CD14-positive monocyte (primary cell): Measurements from ENCODE around the gene CUX1. TPM values are rescaled to one million over a fixed set of nuclear protein-coding genes. Genes with fewer than 3 reads are reported as not detected.

Source experiments
- DNase-seq, 3 donors: peaks; one replicate each; pipeline ENCODE4 v3.0.0-alpha.2; 2011 to 2022
- H2AFZ ChIP-seq: 2 replicates; pipeline ENCODE4 v1.6.0; 2012; ENCODE audit warnings: mild to moderate bottlenecking, low read depth, low read length, inconsistent platforms; ENCODE audit not compliant: insufficient read depth, poor library complexity, severe bottlenecking
- H3K27ac ChIP-seq, 2 donors: 1 replicate in 1 of 2; 2 replicates in 1 of 2; pipeline ENCODE4 v1.5.1; 2012 to 2013; ENCODE audit warnings: low read length in 2 of 2, control low read depth in 1 of 2, inconsistent platforms in 1 of 2, low read depth in 1 of 2, mild to moderate bottlenecking in 1 of 2
- H3K27me3 ChIP-seq, 2 donors: one replicate each; pipeline versions ENCODE4 v1.6.0 to v1.6.1; 2011 to 2013; ENCODE audit warnings: low read length in 2 of 2; ENCODE audit not compliant: control insufficient read depth in 2 of 2, insufficient read depth in 2 of 2
- H3K36me3 ChIP-seq, 2 donors: replicated peaks in 1 of 2; 1 replicate in 1 of 2; 2 replicates in 1 of 2; pipeline versions ENCODE4 v1.5.1 to v1.6.1; 2012 to 2013; ENCODE audit warnings: low read length in 2 of 2, control low read depth in 1 of 2, inconsistent platforms in 1 of 2, mild to moderate bottlenecking in 1 of 2; ENCODE audit not compliant: insufficient read depth in 2 of 2, control insufficient read depth in 1 of 2
- H3K4me1 ChIP-seq, 2 donors: 1 replicate in 1 of 2; 2 replicates in 1 of 2; pipeline versions ENCODE4 v1.5.1 to v1.6.1; 2012 to 2013; ENCODE audit warnings: low read length in 2 of 2, control low read depth in 1 of 2, inconsistent platforms in 1 of 2, mild to moderate bottlenecking in 1 of 2, moderate library complexity in 1 of 2; ENCODE audit not compliant: insufficient read depth in 2 of 2, control insufficient read depth in 1 of 2
- H3K4me2 ChIP-seq: replicated peaks from 2 replicates; pipeline ENCODE3; 2012; ENCODE audit warnings: low read length, moderate library complexity, mild to moderate bottlenecking; ENCODE audit not compliant: poor library complexity, severe bottlenecking; ENCODE audit errors: extremely low read depth
- H3K4me3 ChIP-seq, 3 experiments: fragments of 200-600 bp in 1 of 3; sonication (generic) in 1 of 3; replicated peaks in 1 of 3; 1 replicate in 2 of 3; 2 replicates in 1 of 3; pipeline ENCODE4 v1.5.1; 2011 to 2013; ENCODE audit warnings: low read length in 3 of 3, mild to moderate bottlenecking in 3 of 3, control low read depth in 2 of 3, low read depth in 2 of 3, inconsistent platforms in 1 of 3, moderate library complexity in 1 of 3
- H3K79me2 ChIP-seq: 2 replicates; pipeline ENCODE4 v1.6.0; 2012; ENCODE audit warnings: mild to moderate bottlenecking, control low read depth, inconsistent platforms, low read length, moderate library complexity; ENCODE audit not compliant: insufficient read depth
- H3K9ac ChIP-seq: 2 replicates; pipeline ENCODE4 v1.6.0; 2017; ENCODE audit warnings: low read length, mild to moderate bottlenecking; ENCODE audit not compliant: insufficient read depth, poor library complexity, severe bottlenecking
- H3K9me3 ChIP-seq, 2 donors: replicated peaks in 1 of 2; 1 replicate in 1 of 2; 2 replicates in 1 of 2; pipeline versions ENCODE4 v1.5.1 to v1.6.1; 2012 to 2013; ENCODE audit warnings: low read length in 2 of 2, control low read depth in 1 of 2; ENCODE audit not compliant: control insufficient read depth in 1 of 2, insufficient read depth in 1 of 2
- H4K20me1 ChIP-seq: 2 replicates; pipeline ENCODE4 v1.6.0; 2012; ENCODE audit warnings: mild to moderate bottlenecking, low read length, control low read depth, moderate library complexity; ENCODE audit not compliant: insufficient read depth
- H3K27ac Mint-ChIP-seq, 7 donors: one replicate each; pipeline ENCODE4 v1.8.0; 2020; ENCODE audit warnings: mild to moderate bottlenecking in 7 of 7, mixed read lengths in 7 of 7, moderate library complexity in 6 of 7, inconsistent platforms in 2 of 7
- H3K27me3 Mint-ChIP-seq, 3 donors: one replicate each; pipeline ENCODE4 v1.8.0; 2021 to 2022; ENCODE audit warnings: low read depth in 3 of 3, mild to moderate bottlenecking in 3 of 3, mixed read lengths in 3 of 3, moderate library complexity in 3 of 3, inconsistent platforms in 1 of 3
- H3K36me3 Mint-ChIP-seq, 2 donors: one replicate each; pipeline ENCODE4 v1.8.0; 2020; ENCODE audit warnings: mixed read lengths in 2 of 2, inconsistent platforms in 1 of 2, mild to moderate bottlenecking in 1 of 2
- H3K4me1 Mint-ChIP-seq: one replicate; pipeline ENCODE4 v1.8.0; 2020; ENCODE audit warnings: mild to moderate bottlenecking, mixed read lengths
- H3K4me3 Mint-ChIP-seq, 2 donors: one replicate each; pipeline ENCODE4 v1.8.0; 2020; ENCODE audit warnings: mild to moderate bottlenecking in 2 of 2, mixed read lengths in 2 of 2, moderate library complexity in 1 of 2
- H3K9me3 Mint-ChIP-seq, 7 donors: one replicate each; pipeline ENCODE4 v1.8.0; 2020 to 2022; ENCODE audit warnings: mixed read lengths in 7 of 7, mild to moderate bottlenecking in 6 of 7, moderate library complexity in 6 of 7, inconsistent platforms in 2 of 7
- WGBS: methylation state at CpG from one replicate; pipeline ENCODE4 v1.1.5; 2013; ENCODE audit warnings: missing lambda C conversion rate; ENCODE audit not compliant: insufficient coverage; 5-methylcytosine and 5-hydroxymethylcytosine counted together
- intact Hi-C, 2 donors: fragments of 100-400 bp; cut with micrococcal nuclease; formaldehyde crosslinking; loops; one replicate each; pipeline versions ENCODE4 v1.15.0 to v1.15.1; 2023
- polyA plus RNA-seq, 3 donors: library from polyadenylated mRNA; depleted of rRNA in 1 of 3; unstranded in 2 of 3; stranded (reverse) in 1 of 3; fragments of 300-500 nt in 2 of 3; fragments of >200 nt in 1 of 3; fragmentation: Illumina TruSeq in 2 of 3; gene quantifications; 1 replicate in 2 of 3; 2 replicates in 1 of 3; pipeline ENCODE4 v1.2.3, GENCODE V29; 2012 to 2021
- TF ChIP-seq, protein P1 (sequence below): fragments of 200-600 bp; IDR thresholded peaks from one replicate; pipeline ENCODE4 v1.8.0; 2022; ENCODE audit warnings: antibody characterized with exemption, mild to moderate bottlenecking

CUX1 gene
- polyA plus RNA-seq, 3 donors = 17.6 to 38.0 (median 28.0) TPM

DNA sequence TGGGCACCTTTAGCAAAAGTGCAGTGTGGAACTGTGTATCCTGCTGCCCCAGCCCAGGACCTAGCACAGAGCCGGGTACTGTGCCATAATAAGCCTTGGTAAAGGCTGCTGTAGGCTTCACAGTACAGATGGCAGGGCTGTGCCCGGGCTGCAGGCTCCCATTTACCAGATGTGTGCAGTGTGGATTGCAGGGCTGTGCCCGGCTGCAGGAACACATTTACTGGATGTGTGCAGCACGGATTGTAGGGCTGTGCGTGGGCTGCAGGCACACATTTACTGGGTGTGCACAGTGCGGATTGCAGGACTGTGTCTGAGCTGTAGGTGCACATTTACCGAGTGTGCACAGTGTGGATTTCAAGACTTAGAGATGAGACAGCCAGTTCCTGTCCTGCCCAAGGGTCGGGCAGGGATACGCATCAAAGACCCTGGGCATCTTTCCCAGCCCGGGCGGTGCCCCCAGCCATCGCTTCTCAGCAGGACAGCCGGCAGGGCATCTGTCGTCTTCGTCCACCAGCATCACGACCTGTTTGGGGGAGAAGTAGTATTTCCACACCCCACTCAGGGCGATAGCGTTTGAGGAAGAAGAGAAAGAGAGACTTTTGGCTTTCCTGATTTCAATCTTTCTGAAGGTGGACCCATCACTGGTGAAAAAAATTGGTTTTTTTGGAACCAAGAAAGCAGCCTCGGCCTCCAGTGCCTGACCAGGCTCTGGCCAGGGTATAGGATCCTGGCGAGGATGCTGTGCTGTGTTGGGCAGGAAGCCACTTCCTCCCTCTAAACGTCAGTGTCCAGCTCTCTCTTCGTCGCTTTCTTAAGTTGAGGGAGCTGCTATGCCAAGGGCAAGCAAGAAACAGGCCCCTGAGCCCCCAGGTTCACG lies 180.8 kb downstream of the CUX1 start:
- 79% methylated on average over 12 of the region's 24 CpGs for WGBS
- no peaks in the 10 kb centered on the region for H3K27me3 ChIP-seq
- intact Hi-C loops = no loop called here
- TF ChIP-seq, protein P1, sequence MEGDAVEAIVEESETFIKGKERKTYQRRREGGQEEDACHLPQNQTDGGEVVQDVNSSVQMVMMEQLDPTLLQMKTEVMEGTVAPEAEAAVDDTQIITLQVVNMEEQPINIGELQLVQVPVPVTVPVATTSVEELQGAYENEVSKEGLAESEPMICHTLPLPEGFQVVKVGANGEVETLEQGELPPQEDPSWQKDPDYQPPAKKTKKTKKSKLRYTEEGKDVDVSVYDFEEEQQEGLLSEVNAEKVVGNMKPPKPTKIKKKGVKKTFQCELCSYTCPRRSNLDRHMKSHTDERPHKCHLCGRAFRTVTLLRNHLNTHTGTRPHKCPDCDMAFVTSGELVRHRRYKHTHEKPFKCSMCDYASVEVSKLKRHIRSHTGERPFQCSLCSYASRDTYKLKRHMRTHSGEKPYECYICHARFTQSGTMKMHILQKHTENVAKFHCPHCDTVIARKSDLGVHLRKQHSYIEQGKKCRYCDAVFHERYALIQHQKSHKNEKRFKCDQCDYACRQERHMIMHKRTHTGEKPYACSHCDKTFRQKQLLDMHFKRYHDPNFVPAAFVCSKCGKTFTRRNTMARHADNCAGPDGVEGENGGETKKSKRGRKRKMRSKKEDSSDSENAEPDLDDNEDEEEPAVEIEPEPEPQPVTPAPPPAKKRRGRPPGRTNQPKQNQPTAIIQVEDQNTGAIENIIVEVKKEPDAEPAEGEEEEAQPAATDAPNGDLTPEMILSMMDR = no peak
- no peaks in the 10 kb centered on the region for H3K27me3 Mint-ChIP-seq
- H3K36me3 ChIP-seq = peaks cover 2 to 5% of the 10 kb centered on the region in 2 donors
- H2AFZ ChIP-seq = no peak overlapping the region
- H3K27ac ChIP-seq = no peak overlapping the region
- H3K4me2 ChIP-seq = no peak overlapping the region
- H3K4me3 Mint-ChIP-seq = no peak overlapping the region
- no peaks in the 10 kb centered on the region for H3K4me1 ChIP-seq
- peaks cover 3 to 24% of the 10 kb centered on the region in 2 donors for H3K36me3 Mint-ChIP-seq
- peak overlapping the region in 4 of 7 donors; percentile 15 to 69 (median 42) for H3K27ac Mint-ChIP-seq
- H3K4me1 Mint-ChIP-seq = peaks cover 13% of the 10 kb centered on the region
- H3K9ac ChIP-seq = no peak overlapping the region
- H3K79me2 ChIP-seq = peaks cover 87% of the 10 kb centered on the region
- peaks cover 100% of the 10 kb centered on the region for H4K20me1 ChIP-seq
- no peak overlapping the region for H3K4me3 ChIP-seq
- peaks cover 0 to 4% (median 0%) of the 10 kb centered on the region in 7 donors for H3K9me3 Mint-ChIP-seq
- DNase-seq = no peak
- no peaks in the 10 kb centered on the region for H3K9me3 ChIP-seq

DNA sequence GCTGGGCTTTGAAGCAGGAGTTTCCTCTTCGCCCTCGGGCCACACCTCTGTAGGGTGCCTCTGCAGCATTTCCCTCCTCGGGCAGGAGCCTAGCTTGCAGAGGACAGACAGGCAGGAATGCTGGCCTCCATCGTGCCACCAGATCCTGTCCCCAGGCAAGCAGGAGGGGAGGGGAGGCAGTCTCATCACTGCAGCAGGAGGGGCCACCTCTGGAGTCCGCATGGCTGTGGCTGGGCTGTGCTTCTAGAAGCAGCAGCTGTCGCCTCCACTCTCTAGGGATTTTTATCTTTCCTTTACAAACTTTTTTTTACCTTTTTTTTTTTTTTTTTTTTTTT lies 181.4 kb downstream of the CUX1 start:
- Histone ChIP-seq H3K36me3 (peaks cover 2 to 5% of the 10 kb centered on the region in 2 donors), H4K20me1 (peaks cover 100% of the 10 kb centered on the region), H3K79me2 (peaks cover 86% of the 10 kb centered on the region), H3K4me1 (no peaks in the 10 kb centered on the region), H3K27ac (no peak overlapping the region), H3K9me3 (no peaks in the 10 kb centered on the region), H3K9ac (no peak overlapping the region), H2AFZ (no peak overlapping the region), H3K4me2 (no peak overlapping the region), H3K4me3 (no peak overlapping the region), H3K27me3 (no peaks in the 10 kb centered on the region)
- H3K27ac Mint-ChIP-seq = peak overlapping the region in 1 of 7 donors; percentile 58
- peaks cover 13% of the 10 kb centered on the region for H3K4me1 Mint-ChIP-seq
- no peak overlapping the region for H3K4me3 Mint-ChIP-seq
- no peaks in the 10 kb centered on the region for H3K27me3 Mint-ChIP-seq
- DNase-seq = no peak
- intact Hi-C loops = no loop called here
- TF ChIP-seq, protein P1 = no peak
- H3K9me3 Mint-ChIP-seq = no peaks in the 10 kb centered on the region
- WGBS = 11% methylated on average over 4 of the region's 6 CpGs
- H3K36me3 Mint-ChIP-seq = peaks cover 3 to 24% of the 10 kb centered on the region in 2 donors
